Stimulated activated CD8-positive, alpha-beta memory T cell treated with anti-CD3 and anti-CD28 coated beads, Interleukin-7, amount 100 ng/mL, for 48 hours (primary cell): Measurements from ENCODE around the gene CEP97.

Source experiments
- DNase-seq, 2 donors: peaks; one replicate each; pipeline ENCODE4 v3.0.0-alpha.2; 2020; ENCODE audit warnings: low read depth in 1 of 2; ENCODE audit errors: extremely low read depth in 1 of 2

Gene CEP97

GRCh38 chr3:101813817-101814440, 89.5 kb downstream of the CEP97 start:
- no peak for DNase-seq

- DNase-seq = no peak
These were observed 90.4 kb downstream of the CEP97 start for GRCh38 chr3:101814835-101815234.

GRCh38 chr3:101816215-101817149, 92.1 kb downstream of the CEP97 start:
- DNase-seq = no peak

GRCh38 chr3:101817992-101818391, 93.6 kb downstream of the CEP97 start:
- no peak for DNase-seq

- DNase-seq = no peak
These were observed 95.3 kb downstream of the CEP97 start for GRCh38 chr3:101819649-101820206.
